Tibial nerve (tissue), 3 donors: ENCODE data around the gene MFSD2B.

ENCODE experiments used
- POLR2A ChIP-seq, 2 donors: fragments of 450-650 bp; IDR thresholded peaks; one replicate each; pipeline ENCODE4 v1.6.1; 2017; ENCODE audit warnings: antibody characterized with exemption in 2 of 2, mild to moderate bottlenecking in 2 of 2, moderate library complexity in 2 of 2
- TF ChIP-seq, protein P1 (sequence below), 5 experiments: fragments of 200-600 bp in 3 of 5; fragments of 450-650 bp in 2 of 5; sonication (generic) in 3 of 5; IDR thresholded peaks; one replicate each; pipeline ENCODE4 v1.5.1; 2016 to 2019; ENCODE audit warnings: antibody characterized with exemption in 5 of 5, mild to moderate bottlenecking in 3 of 5, moderate library complexity in 2 of 5

DNA sequence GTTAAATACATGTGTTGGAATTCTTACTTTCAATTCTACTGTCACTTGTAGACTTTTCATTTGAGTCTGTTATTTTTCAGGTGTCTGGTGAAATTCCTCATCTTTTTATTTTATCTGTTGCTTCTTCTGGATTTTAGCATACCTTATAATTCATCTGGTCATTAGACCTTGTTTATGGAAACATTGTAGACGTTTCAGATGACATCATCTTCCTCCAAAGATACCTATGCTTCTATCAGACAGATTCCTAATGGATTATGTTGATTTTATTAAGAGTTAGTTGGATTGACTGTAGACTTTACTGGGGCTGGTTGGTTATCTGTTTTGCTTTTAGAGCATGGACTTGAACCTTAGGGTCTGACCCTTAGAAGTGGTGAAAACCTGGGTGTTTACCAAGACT lies 15.3 kb upstream of the MFSD2B start:
- TF ChIP-seq, protein P1, sequence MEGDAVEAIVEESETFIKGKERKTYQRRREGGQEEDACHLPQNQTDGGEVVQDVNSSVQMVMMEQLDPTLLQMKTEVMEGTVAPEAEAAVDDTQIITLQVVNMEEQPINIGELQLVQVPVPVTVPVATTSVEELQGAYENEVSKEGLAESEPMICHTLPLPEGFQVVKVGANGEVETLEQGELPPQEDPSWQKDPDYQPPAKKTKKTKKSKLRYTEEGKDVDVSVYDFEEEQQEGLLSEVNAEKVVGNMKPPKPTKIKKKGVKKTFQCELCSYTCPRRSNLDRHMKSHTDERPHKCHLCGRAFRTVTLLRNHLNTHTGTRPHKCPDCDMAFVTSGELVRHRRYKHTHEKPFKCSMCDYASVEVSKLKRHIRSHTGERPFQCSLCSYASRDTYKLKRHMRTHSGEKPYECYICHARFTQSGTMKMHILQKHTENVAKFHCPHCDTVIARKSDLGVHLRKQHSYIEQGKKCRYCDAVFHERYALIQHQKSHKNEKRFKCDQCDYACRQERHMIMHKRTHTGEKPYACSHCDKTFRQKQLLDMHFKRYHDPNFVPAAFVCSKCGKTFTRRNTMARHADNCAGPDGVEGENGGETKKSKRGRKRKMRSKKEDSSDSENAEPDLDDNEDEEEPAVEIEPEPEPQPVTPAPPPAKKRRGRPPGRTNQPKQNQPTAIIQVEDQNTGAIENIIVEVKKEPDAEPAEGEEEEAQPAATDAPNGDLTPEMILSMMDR (IDR thresholded peaks at IDR 0.05) = no peak
- no peak for TF ChIP-seq POLR2A (IDR thresholded peaks at IDR 0.05)
